CD4-positive, alpha-beta T cell (primary cell): ENCODE data around the gene MYOF. TPM values are rescaled to one million over a fixed set of nuclear protein-coding genes. Genes with fewer than 3 reads are reported as not detected.

ENCODE experiments used
- ATAC-seq: fragments of 200-7000 bp; cut with Tn5 transposase; one replicate; pipeline ENCODE4 v1.10.0; 2022; ENCODE audit warnings: mild to moderate bottlenecking; ENCODE audit not compliant: poor library complexity
- CTCF ChIA-PET: fragments of 350-600 bp; sonication (Branson Sonifier 250); formaldehyde crosslinking; loops from one replicate; lab custom pipeline; 2021; ENCODE audit warnings: antibody characterized with exemption, inconsistent platforms; lab: Charles Lee
- POLR2A ChIA-PET: fragments of 350-600 bp; sonication (Branson Sonifier 250); formaldehyde crosslinking; loops from one replicate; lab custom pipeline; 2021; ENCODE audit warnings: antibody characterized with exemption, inconsistent platforms; lab: Charles Lee
- DNase-seq, 14 experiments: peaks; one replicate each; pipeline ENCODE4 v3.0.0-alpha.2; 2013 to 2020; ENCODE audit warnings: mixed read lengths in 2 of 14
- H3K27ac ChIP-seq, 2 donors: one replicate each; pipeline versions ENCODE4 v1.5.1 to v1.7.0; 2013; ENCODE audit warnings: low read length in 2 of 2, low read depth in 1 of 2, mild to moderate bottlenecking in 1 of 2
- H3K27me3 ChIP-seq, 2 experiments: 1 replicate in 1 of 2; 2 replicates in 1 of 2; pipeline versions ENCODE4 v1.6.1 to v1.7.0; 2013; ENCODE audit warnings: low read length in 2 of 2, control low read depth in 1 of 2, mild to moderate bottlenecking in 1 of 2, moderate library complexity in 1 of 2; ENCODE audit not compliant: insufficient read depth in 2 of 2, control insufficient read depth in 1 of 2
- H3K36me3 ChIP-seq: one replicate; pipeline ENCODE4 v1.6.1; 2013; ENCODE audit warnings: low read length, control low read depth; ENCODE audit not compliant: insufficient read depth
- H3K4me1 ChIP-seq: one replicate; pipeline ENCODE4 v1.6.1; 2013; ENCODE audit warnings: low read length, control low read depth; ENCODE audit not compliant: insufficient read depth
- H3K4me3 ChIP-seq: one replicate; pipeline ENCODE4 v1.5.1; 2013; ENCODE audit warnings: mild to moderate bottlenecking, low read length, moderate library complexity
- H3K9me3 ChIP-seq, 2 experiments: 1 replicate in 1 of 2; 2 replicates in 1 of 2; pipeline versions ENCODE4 v1.6.1 to v1.7.0; 2013; ENCODE audit warnings: low read length in 2 of 2, mild to moderate bottlenecking in 2 of 2, control low read depth in 1 of 2, moderate library complexity in 1 of 2; ENCODE audit not compliant: control insufficient read depth in 1 of 2, insufficient read depth in 1 of 2
- H3K27ac Mint-ChIP-seq: one replicate; pipeline ENCODE4 v1.8.0; 2020; ENCODE audit warnings: mixed read lengths
- H3K27me3 Mint-ChIP-seq: one replicate; pipeline ENCODE4 v1.8.0; 2021; ENCODE audit warnings: mixed read lengths
- H3K36me3 Mint-ChIP-seq: one replicate; pipeline ENCODE4 v1.8.0; 2021; ENCODE audit warnings: low read depth, mixed read lengths
- H3K4me1 Mint-ChIP-seq: one replicate; pipeline ENCODE4 v1.8.0; 2021; ENCODE audit warnings: low read depth, mixed read lengths
- H3K4me3 Mint-ChIP-seq: one replicate; pipeline ENCODE4 v1.8.0; 2020; ENCODE audit warnings: mild to moderate bottlenecking, mixed read lengths
- H3K9me3 Mint-ChIP-seq: one replicate; pipeline ENCODE4 v1.8.0; 2020; ENCODE audit warnings: mixed read lengths
- CTCF ChIP-seq: fragments of 200-600 bp; IDR thresholded peaks from one replicate; pipeline ENCODE4 v1.8.0; 2022; ENCODE audit warnings: antibody characterized with exemption, mild to moderate bottlenecking
- intact Hi-C, 2 experiments: fragments of 100-400 bp; cut with DNase I in 1 of 2; cut with micrococcal nuclease in 1 of 2; formaldehyde crosslinking; loops; one replicate each; pipeline versions ENCODE4 v1.15.1 to v1.9.0; 2023 to 2025; cut with DNase I, micrococcal nuclease
- total RNA-seq, 174 experiments: library from RNA in 2 of 174; stranded (reverse) in 2 of 174; gene quantifications; one replicate each; pipeline ENCODE4 v1.2.3 and lab custom pipeline; 2021 to 2026

MYOF gene
- total RNA-seq, 2 experiments from 2014 or later: 0.14 to 0.27 TPM

- POLR2A ChIA-PET: no interaction called here
Observed at GRCh38 chr10:93485690-93486089, 3.6 kb upstream of the MYOF start.

GRCh38 chr10:93481637-93482144 is 443 bp downstream of the MYOF start:
- Histone ChIP-seq H3K27me3 (peaks cover 12 to 13% of the 10 kb centered on the region in 2 experiments), H3K4me3 (peak overlapping the region; percentile 57), H3K36me3 (no peaks in the 10 kb centered on the region), H3K9me3 (no peaks in the 10 kb centered on the region), H3K27ac (no peak overlapping the region), H3K4me1 (peaks cover 11% of the 10 kb centered on the region)
- intact Hi-C loops: loop anchor here (1.0 to 10.0 kb wide), 4 partner anchors 29 to 399 kb away; no protein-coding TSS in a partner anchor
- Mint-ChIP-seq H3K27me3 (peaks cover 48% of the 10 kb centered on the region), H3K27ac (no peak overlapping the region), H3K4me3 (peak overlapping the region; percentile 84), H3K36me3 (no peaks in the 10 kb centered on the region), H3K9me3 (no peaks in the 10 kb centered on the region), H3K4me1 (peaks cover 15% of the 10 kb centered on the region)
- DNase-seq: no peak
- no peak for TF ChIP-seq CTCF
- ChIA-PET CTCF (interaction anchor here (0.8 to 5.1 kb wide), 14 partner anchors 10 to 638 kb away, joined by 3 to 82 read pairs (median 4); partner anchors contain the start of gene CEP55), POLR2A (interaction anchor here (1.0 to 3.0 kb wide), 5 partner anchors 9 to 113 kb away, joined by 4 to 29 read pairs (median 7); no protein-coding TSS in a partner anchor)
- no peak for ATAC-seq

More at GRCh38 chr10:93485690-93486089, 3.6 kb upstream of the MYOF start:
- H3K4me1 Mint-ChIP-seq: peaks cover 15% of the 10 kb centered on the region
- no peak overlapping the region for H3K4me3 ChIP-seq
- no peaks in the 10 kb centered on the region for H3K36me3 ChIP-seq
- DNase-seq (no peak), ATAC-seq (no peak)
- H3K4me1 ChIP-seq: peaks cover 11% of the 10 kb centered on the region
- no peaks in the 10 kb centered on the region for H3K36me3 Mint-ChIP-seq
- no peaks in the 10 kb centered on the region for H3K9me3 ChIP-seq
- peaks cover 12 to 13% of the 10 kb centered on the region in 2 experiments for H3K27me3 ChIP-seq
- H3K27ac ChIP-seq: no peak overlapping the region
- no peak for TF ChIP-seq CTCF
- no peak overlapping the region for H3K27ac Mint-ChIP-seq
- intact Hi-C loops: loop anchor here in 1 of 2 experiments (10.0 kb wide), 1 partner anchor 371 kb away; no protein-coding TSS in a partner anchor
- CTCF ChIA-PET: interaction anchor here (2.2 kb wide), 1 partner anchor 110 kb away, joined by 7 read pairs; no protein-coding TSS in a partner anchor
- H3K27me3 Mint-ChIP-seq: peaks cover 50% of the 10 kb centered on the region
- H3K9me3 Mint-ChIP-seq: no peaks in the 10 kb centered on the region
- H3K4me3 Mint-ChIP-seq: no peak overlapping the region

- Histone ChIP-seq H3K9me3 (no peaks in the 10 kb centered on the region), H3K36me3 (no peaks in the 10 kb centered on the region), H3K27ac (no peak overlapping the region), H3K4me3 (no peak overlapping the region), H3K27me3 (peaks cover 12 to 13% of the 10 kb centered on the region in 2 experiments), H3K4me1 (peaks cover 11% of the 10 kb centered on the region)
- H3K4me3 Mint-ChIP-seq: no peak overlapping the region
- TF ChIP-seq CTCF: no peak
- no peak overlapping the region for H3K27ac Mint-ChIP-seq
- ChIA-PET POLR2A (no interaction called here), CTCF (interaction anchor here (1.3 kb wide), 1 partner anchor 103 kb away, joined by 4 read pairs; no protein-coding TSS in a partner anchor)
- peaks cover 15% of the 10 kb centered on the region for H3K4me1 Mint-ChIP-seq
- intact Hi-C loops: no loop called here
- DNase-seq: no peak
- H3K9me3 Mint-ChIP-seq: no peaks in the 10 kb centered on the region
- no peak for ATAC-seq
- H3K36me3 Mint-ChIP-seq: no peaks in the 10 kb centered on the region
- H3K27me3 Mint-ChIP-seq: peaks cover 32% of the 10 kb centered on the region
Observed at GRCh38 chr10:93478873-93479272, 3.3 kb downstream of the MYOF start.
